ENCODE results near the gene SFXN5.

- no peak for TF ChIP-seq CTCF (IDR thresholded peaks at IDR 0.05)
- no peak for TF ChIP-seq POLR2AphosphoS5 (IDR thresholded peaks at IDR 0.05)
- no peak for TF ChIP-seq POLR2A (IDR thresholded peaks at IDR 0.05)
- no peak for TF ChIP-seq EP300 (IDR thresholded peaks at IDR 0.05)
These were observed 80.6 kb downstream of the SFXN5 start for GRCh38 chr2:72990695-72991438.
